Measurements from ENCODE around the gene STAG2. TPM values are rescaled to one million over a fixed set of nuclear protein-coding genes. Genes with fewer than 3 reads are reported as not detected.
"Not testable (repeated sequence)": the region's sequence is repeated elsewhere in the genome, so short reads cannot be mapped to it uniquely, and the experiment has no call there.

The STAG2 gene
- total RNA-seq, 2 donors from 2014 or later = 73.7 to 130 TPM

- Mint-ChIP-seq H3K27ac (no peak overlapping the region), H3K27me3 (ENCODE audit: insufficient read depth) (no peaks in the 10 kb centered on the region), H3K4me3 (no peak overlapping the region), H3K36me3 (ENCODE audit: low read depth) (peaks cover 25% of the 10 kb centered on the region), H3K9me3 (no peaks in the 10 kb centered on the region), H3K4me1 (no peaks in the 10 kb centered on the region)
- no peak overlapping the region for H3K9ac ChIP-seq (ENCODE audit: extremely low read depth, low read length, poor library complexity, severe bottlenecking)
- H3K27me3 ChIP-seq (ENCODE audit: control insufficient read depth, insufficient read depth, low read length, poor library complexity, severe bottlenecking) = no peaks in the 10 kb centered on the region
- DNase-seq = no peak
- H3K36me3 ChIP-seq (ENCODE audit: control insufficient read depth, insufficient read depth, low read length) = peaks cover 47% of the 10 kb centered on the region
- H3K9me3 ChIP-seq (ENCODE audit: control insufficient read depth, low read length) = no peaks in the 10 kb centered on the region
- 85% methylated on average over 4 of the region's 4 CpGs; no CpG with 5 or more reads in 1 of the 2 experiments for WGBS, 2 experiments (ENCODE audit: insufficient coverage in 1 of 2, insufficient read length in 1 of 2)
- no peaks in the 10 kb centered on the region for H3K4me1 ChIP-seq (ENCODE audit: control insufficient read depth, insufficient read depth, low read length)
- no peak overlapping the region for H3K4me3 ChIP-seq (ENCODE audit: low read length)
- H3K27ac ChIP-seq (ENCODE audit: low read depth, low read length) = no peak overlapping the region
- TF ChIP-seq CTCF (conservative IDR thresholded peaks at IDR 0.05) = no peak
These were observed 83.6 kb downstream of the STAG2 start for GRCh38 chrX:124045109-124045508.

DNA sequence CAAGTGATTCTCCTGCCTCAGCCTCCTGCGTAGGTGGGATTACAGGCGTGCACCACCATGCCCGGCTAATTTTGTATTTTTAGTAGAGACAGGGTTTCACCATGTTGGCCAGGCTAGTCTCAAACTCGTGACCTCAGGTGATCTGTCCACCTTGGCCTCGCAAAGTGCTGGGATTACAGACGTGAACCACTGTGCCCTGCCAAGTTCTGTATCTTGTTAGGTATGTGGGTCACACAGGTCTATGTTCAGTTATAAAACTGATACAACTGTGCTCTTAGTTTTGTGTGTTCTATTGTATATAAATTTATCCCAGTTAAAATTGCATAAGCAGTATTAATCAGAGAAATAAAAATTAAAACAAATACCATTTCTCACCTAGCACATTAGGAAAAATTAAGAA lies 122.9 kb downstream of the STAG2 start:
- 80% methylated on average over 6 of the region's 6 CpGs; no CpG with 5 or more reads in 1 of the 2 experiments for WGBS, 2 experiments (ENCODE audit: insufficient coverage in 1 of 2, insufficient read length in 1 of 2)
- H3K27me3 ChIP-seq (ENCODE audit: control insufficient read depth, insufficient read depth, low read length, poor library complexity, severe bottlenecking); H3K27ac Mint-ChIP-seq; H3K9me3 ChIP-seq (ENCODE audit: control insufficient read depth, low read length); H3K4me3 Mint-ChIP-seq; H3K9me3 Mint-ChIP-seq; DNase-seq; H3K4me3 ChIP-seq (ENCODE audit: low read length); H3K27ac ChIP-seq (ENCODE audit: low read depth, low read length); H3K27me3 Mint-ChIP-seq (ENCODE audit: insufficient read depth); H3K9ac ChIP-seq (ENCODE audit: extremely low read depth, low read length, poor library complexity, severe bottlenecking); H3K4me1 ChIP-seq (ENCODE audit: control insufficient read depth, insufficient read depth, low read length); H3K4me1 Mint-ChIP-seq: not testable (repeated sequence)
- H3K36me3 Mint-ChIP-seq (ENCODE audit: low read depth) = peaks cover 73% of the 10 kb centered on the region
- H3K36me3 ChIP-seq (ENCODE audit: control insufficient read depth, insufficient read depth, low read length) = peaks cover 79% of the 10 kb centered on the region

- Mint-ChIP-seq H3K4me1 (no peaks in the 10 kb centered on the region), H3K9me3 (peaks cover 5% of the 10 kb centered on the region), H3K4me3 (no peak overlapping the region), H3K27ac (no peak overlapping the region), H3K36me3 (ENCODE audit: low read depth) (peaks cover 70% of the 10 kb centered on the region), H3K27me3 (ENCODE audit: insufficient read depth) (no peaks in the 10 kb centered on the region)
- H3K9ac ChIP-seq (ENCODE audit: extremely low read depth, low read length, poor library complexity, severe bottlenecking) = no peak overlapping the region
- no peak for TF ChIP-seq CTCF (conservative IDR thresholded peaks at IDR 0.05)
- WGBS, 2 experiments (ENCODE audit: insufficient coverage in 1 of 2, insufficient read length in 1 of 2) = 100% methylated on average over 2 of the region's 2 CpGs; no CpG with 5 or more reads in 1 of the 2 experiments
- no peak for DNase-seq
- no peaks in the 10 kb centered on the region for H3K9me3 ChIP-seq (ENCODE audit: control insufficient read depth, low read length)
- no peak overlapping the region for H3K27ac ChIP-seq (ENCODE audit: low read depth, low read length)
- peaks cover 76% of the 10 kb centered on the region for H3K36me3 ChIP-seq (ENCODE audit: control insufficient read depth, insufficient read depth, low read length)
- H3K4me3 ChIP-seq (ENCODE audit: low read length) = no peak overlapping the region
- no peaks in the 10 kb centered on the region for H3K4me1 ChIP-seq (ENCODE audit: control insufficient read depth, insufficient read depth, low read length)
- no peaks in the 10 kb centered on the region for H3K27me3 ChIP-seq (ENCODE audit: control insufficient read depth, insufficient read depth, low read length, poor library complexity, severe bottlenecking)
These were observed 123.6 kb downstream of the STAG2 start for GRCh38 chrX:124085063-124085462.

DNA sequence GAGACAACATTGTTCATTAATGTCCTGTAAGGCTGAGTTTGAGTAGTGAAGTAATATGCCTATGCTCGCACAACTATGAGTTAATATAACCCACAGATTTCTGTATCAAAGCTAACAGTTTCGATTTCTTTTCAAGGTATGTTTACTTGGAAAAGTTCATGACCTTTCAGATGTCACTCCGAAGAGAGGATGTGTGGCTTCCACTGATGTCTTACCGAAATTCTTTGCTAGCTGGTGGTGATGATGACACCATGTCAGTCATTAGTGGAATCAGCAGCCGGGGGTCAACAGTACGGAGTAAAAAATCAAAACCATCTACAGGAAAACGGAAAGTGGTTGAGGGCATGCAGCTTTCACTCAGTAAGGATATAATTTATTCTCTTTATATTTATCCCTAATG lies 124.9 kb downstream of the STAG2 start:
- no peak for TF ChIP-seq CTCF (conservative IDR thresholded peaks at IDR 0.05)
- Mint-ChIP-seq H3K36me3 (ENCODE audit: low read depth) (peaks cover 73% of the 10 kb centered on the region), H3K27me3 (ENCODE audit: insufficient read depth) (no peaks in the 10 kb centered on the region), H3K4me1 (no peaks in the 10 kb centered on the region), H3K27ac (no peak overlapping the region), H3K4me3 (no peak overlapping the region), H3K9me3 (peaks cover 2% of the 10 kb centered on the region)
- Histone ChIP-seq H3K27me3 (ENCODE audit: control insufficient read depth, insufficient read depth, low read length, poor library complexity, severe bottlenecking) (no peaks in the 10 kb centered on the region), H3K4me1 (ENCODE audit: control insufficient read depth, insufficient read depth, low read length) (no peaks in the 10 kb centered on the region), H3K9me3 (ENCODE audit: control insufficient read depth, low read length) (no peaks in the 10 kb centered on the region), H3K4me3 (ENCODE audit: low read length) (no peak overlapping the region), H3K9ac (ENCODE audit: extremely low read depth, low read length, poor library complexity, severe bottlenecking) (no peak overlapping the region), H3K27ac (ENCODE audit: low read depth, low read length) (no peak overlapping the region), H3K36me3 (ENCODE audit: control insufficient read depth, insufficient read depth, low read length) (peaks cover 76% of the 10 kb centered on the region)
- 92 to 100% methylated on average over 2 to 4 of the region's 7 CpGs for WGBS, 2 experiments (ENCODE audit: insufficient coverage in 1 of 2, insufficient read length in 1 of 2)
- DNase-seq = no peak
